ENCODE measurements around the gene TOE1.
A peak's percentile ranks its signal among the peaks of the same experiment; 100 is the strongest.

DNA sequence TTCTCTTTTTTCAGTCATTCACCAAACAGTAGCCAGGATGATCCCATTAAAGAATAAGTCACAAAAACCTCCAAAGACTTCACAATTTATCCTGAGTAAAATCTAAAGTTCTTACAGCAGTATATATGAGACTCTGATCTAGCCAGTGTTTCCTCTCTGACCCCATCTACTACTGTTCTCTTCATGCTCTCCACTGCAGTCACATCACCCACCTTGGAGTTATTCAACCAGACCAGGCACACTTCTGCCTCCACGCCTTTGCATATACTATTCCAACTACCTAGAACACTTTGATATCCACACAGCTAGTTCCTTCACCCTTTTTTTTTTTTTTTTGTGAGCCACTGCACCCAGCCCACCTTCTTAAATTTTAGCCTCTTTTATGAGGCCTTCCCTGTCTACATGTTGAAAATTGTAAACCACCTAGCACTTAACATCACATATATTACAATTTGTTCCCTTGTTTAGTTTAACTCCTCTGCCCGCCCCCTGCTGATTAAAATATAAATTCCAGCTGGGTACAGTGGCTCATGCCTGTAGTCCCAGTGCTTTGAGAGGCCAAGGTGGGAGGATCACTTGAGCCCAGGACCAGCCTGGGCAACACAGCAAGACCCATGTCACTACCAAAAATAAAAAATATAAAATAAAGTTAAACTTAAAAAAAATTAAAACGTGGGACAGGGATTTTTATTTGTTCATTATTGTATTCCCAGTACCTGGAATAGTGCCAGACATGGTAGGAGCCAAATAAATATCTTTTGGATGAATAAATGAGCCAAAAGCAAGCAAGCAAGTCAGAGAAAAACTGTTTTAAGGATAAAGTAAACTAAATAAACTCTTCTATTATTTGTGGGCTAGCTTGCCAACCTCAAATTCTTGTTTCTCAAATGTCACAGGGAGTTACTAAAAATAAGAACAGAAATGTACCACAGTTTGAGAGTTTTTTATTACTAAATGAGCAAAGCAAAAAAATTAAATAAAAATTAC, 35.4 kb downstream of the TOE1 start:
- TF ChIP-seq SOX6 (IDR thresholded peaks at IDR 0.05) (no peak), RBBP5 (IDR thresholded peaks at IDR 0.05; ENCODE audit: borderline replicate concordance, insufficient read depth, low read length, poor library complexity, severe bottlenecking) (no peak), CCAR2 (IDR thresholded peaks at IDR 0.05; ENCODE audit: low read depth, low read length) (no peak), TBL1XR1 (IDR thresholded peaks at IDR 0.05; ENCODE audit: low read length in 2 of 2) (no peak), CHD4 (IDR thresholded peaks at IDR 0.05; ENCODE audit: insufficient read depth, insufficient replicate concordance, low read depth, low read length, poor library complexity, severe bottlenecking) (no peak), NFE2L1 (tag; IDR thresholded peaks at IDR 0.05; ENCODE audit: borderline replicate concordance, low read depth) (no peak)
- TF ChIP-seq, protein P1, sequence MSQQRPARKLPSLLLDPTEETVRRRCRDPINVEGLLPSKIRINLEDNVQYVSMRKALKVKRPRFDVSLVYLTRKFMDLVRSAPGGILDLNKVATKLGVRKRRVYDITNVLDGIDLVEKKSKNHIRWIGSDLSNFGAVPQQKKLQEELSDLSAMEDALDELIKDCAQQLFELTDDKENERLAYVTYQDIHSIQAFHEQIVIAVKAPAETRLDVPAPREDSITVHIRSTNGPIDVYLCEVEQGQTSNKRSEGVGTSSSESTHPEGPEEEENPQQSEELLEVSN (IDR thresholded peaks at IDR 0.05; ENCODE audit: borderline replicate concordance in 1 of 2, extremely low read depth in 1 of 2, insufficient read depth in 1 of 2, insufficient read length in 1 of 2, low read depth in 1 of 2, low read length in 1 of 2, poor library complexity in 1 of 2, severe bottlenecking in 1 of 2) = no peak
- TF ChIP-seq, protein P2, sequence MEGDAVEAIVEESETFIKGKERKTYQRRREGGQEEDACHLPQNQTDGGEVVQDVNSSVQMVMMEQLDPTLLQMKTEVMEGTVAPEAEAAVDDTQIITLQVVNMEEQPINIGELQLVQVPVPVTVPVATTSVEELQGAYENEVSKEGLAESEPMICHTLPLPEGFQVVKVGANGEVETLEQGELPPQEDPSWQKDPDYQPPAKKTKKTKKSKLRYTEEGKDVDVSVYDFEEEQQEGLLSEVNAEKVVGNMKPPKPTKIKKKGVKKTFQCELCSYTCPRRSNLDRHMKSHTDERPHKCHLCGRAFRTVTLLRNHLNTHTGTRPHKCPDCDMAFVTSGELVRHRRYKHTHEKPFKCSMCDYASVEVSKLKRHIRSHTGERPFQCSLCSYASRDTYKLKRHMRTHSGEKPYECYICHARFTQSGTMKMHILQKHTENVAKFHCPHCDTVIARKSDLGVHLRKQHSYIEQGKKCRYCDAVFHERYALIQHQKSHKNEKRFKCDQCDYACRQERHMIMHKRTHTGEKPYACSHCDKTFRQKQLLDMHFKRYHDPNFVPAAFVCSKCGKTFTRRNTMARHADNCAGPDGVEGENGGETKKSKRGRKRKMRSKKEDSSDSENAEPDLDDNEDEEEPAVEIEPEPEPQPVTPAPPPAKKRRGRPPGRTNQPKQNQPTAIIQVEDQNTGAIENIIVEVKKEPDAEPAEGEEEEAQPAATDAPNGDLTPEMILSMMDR (IDR thresholded peaks at IDR 0.05 in 2 of 3, conservative IDR thresholded peaks at IDR 0.05 in 1 of 3; ENCODE audit: insufficient read depth in 2 of 3, low read depth in 1 of 3, low read length in 3 of 3) = peak; percentile 12 to 17 (median 13); a peak in 2 of 6 replicates

Measured in K562 (cell line).